ENCODE data around the gene YPEL5. TPM values are rescaled to one million over a fixed set of nuclear protein-coding genes. Genes with fewer than 3 reads are reported as not detected.

Gene YPEL5
- total RNA-seq, 4 donors from 2014 or later = 34.1 to 65.0 (median 40.7) TPM

GRCh38 chr2:30147196-30147714 is 448 bp downstream of the YPEL5 start:
- DNase-seq = no peak
- Histone ChIP-seq H3K4me1 (peaks cover 0 to 54% (median 27%) of the 10 kb centered on the region in 3 donors), H3K27ac (peak overlapping the region; percentile 100), H3K9me3 (no peaks in the 10 kb centered on the region), H3K36me3 (peaks cover 0 to 35% (median 0%) of the 10 kb centered on the region in 3 donors), H3K4me3 (peak overlapping the region; percentile 89 to 98 (median 96)), H3K27me3 (no peaks in the 10 kb centered on the region)
- WGBS, 2 donors = no CpG with 5 or more reads among the region's 79 CpGs
- TF ChIP-seq CTCF (IDR thresholded peaks at IDR 0.05) (no peak), POLR2A (IDR thresholded peaks at IDR 0.05) (no peak)
- intact Hi-C loops (cut with DNase I) = no loop called here

- Histone ChIP-seq H3K4me3 (peak overlapping the region; percentile 89 to 98 (median 96)), H3K4me1 (peaks cover 0 to 56% (median 27%) of the 10 kb centered on the region in 3 donors), H3K9me3 (no peaks in the 10 kb centered on the region), H3K27me3 (no peaks in the 10 kb centered on the region), H3K36me3 (peaks cover 0 to 41% (median 0%) of the 10 kb centered on the region in 3 donors), H3K27ac (peak overlapping the region; percentile 100)
- peak; percentile 15 to 61 (median 41) for TF ChIP-seq CTCF (IDR thresholded peaks at IDR 0.05)
- TF ChIP-seq POLR2A (IDR thresholded peaks at IDR 0.05) = peak in 3 of 4 donors; percentile 39 to 93 (median 45)
- 11 to 15% methylated on average over 10 to 20 of the region's 50 CpGs for WGBS, 2 donors
- intact Hi-C loops (cut with DNase I) = no loop called here
- no peak for DNase-seq
Observed at GRCh38 chr2:30147715-30148610, 1.2 kb downstream of the YPEL5 start.

- intact Hi-C loops (cut with DNase I) = no loop called here
- WGBS, 2 donors = 61 to 73% methylated on average over 4 of the region's 4 CpGs
- Histone ChIP-seq H3K27me3 (no peaks in the 10 kb centered on the region), H3K4me1 (peaks cover 0 to 56% (median 27%) of the 10 kb centered on the region in 3 donors), H3K27ac (peak overlapping the region in 3 of 4 donors; percentile 100), H3K9me3 (no peaks in the 10 kb centered on the region), H3K4me3 (peak overlapping the region in 2 of 4 donors; percentile 96 to 98), H3K36me3 (peaks cover 0 to 50% (median 0%) of the 10 kb centered on the region in 3 donors)
- TF ChIP-seq CTCF (IDR thresholded peaks at IDR 0.05) = no peak
- TF ChIP-seq POLR2A (IDR thresholded peaks at IDR 0.05) = no peak
- DNase-seq = no peak
Observed at GRCh38 chr2:30148850-30149249, 2.0 kb downstream of the YPEL5 start.

GRCh38 chr2:30149513-30149912 is 2.7 kb downstream of the YPEL5 start:
- 37% methylated on average over 5 to 6 of the region's 6 CpGs for WGBS, 2 donors
- peak overlapping the region in 3 of 4 donors; percentile 17 to 100 (median 20) for H3K27ac ChIP-seq
- DNase-seq = no peak
- H3K27me3 ChIP-seq = no peaks in the 10 kb centered on the region
- H3K36me3 ChIP-seq = peaks cover 0 to 56% (median 0%) of the 10 kb centered on the region in 3 donors
- no peaks in the 10 kb centered on the region for H3K9me3 ChIP-seq
- no peak for TF ChIP-seq CTCF (IDR thresholded peaks at IDR 0.05)
- no peak for TF ChIP-seq POLR2A (IDR thresholded peaks at IDR 0.05)
- H3K4me3 ChIP-seq = no peak overlapping the region
- intact Hi-C loops (cut with DNase I) = no loop called here
- H3K4me1 ChIP-seq = peaks cover under 1 to 58% (median 27%) of the 10 kb centered on the region in 3 donors

GRCh38 chr2:30149976-30150375 is 3.2 kb downstream of the YPEL5 start:
- peaks cover 3 to 62% (median 27%) of the 10 kb centered on the region in 3 donors for H3K4me1 ChIP-seq
- H3K9me3 ChIP-seq = no peaks in the 10 kb centered on the region
- DNase-seq = no peak
- intact Hi-C loops (cut with DNase I) = no loop called here
- WGBS, 2 donors = 33 to 50% methylated on average over 1 of the region's 1 CpG
- peaks cover 0 to 61% (median 0%) of the 10 kb centered on the region in 3 donors for H3K36me3 ChIP-seq
- H3K4me3 ChIP-seq = no peak overlapping the region
- TF ChIP-seq POLR2A (IDR thresholded peaks at IDR 0.05) (no peak), CTCF (IDR thresholded peaks at IDR 0.05) (no peak)
- H3K27ac ChIP-seq = peak overlapping the region in 3 of 4 donors; percentile 12 to 20 (median 17)
- H3K27me3 ChIP-seq = no peaks in the 10 kb centered on the region
